CD8-positive, alpha-beta memory T cell (primary cell): ENCODE results near the gene AKR7A2. TPM values are rescaled to one million over a fixed set of nuclear protein-coding genes. Genes with fewer than 3 reads are reported as not detected.

ENCODE experiments used
- CTCF ChIA-PET: fragments of 350-600 bp; sonication (Branson Sonifier 250); formaldehyde crosslinking; loops from one replicate; lab custom pipeline; 2021; ENCODE audit warnings: antibody characterized with exemption; lab: Charles Lee
- POLR2A ChIA-PET: fragments of 350-600 bp; sonication (Branson Sonifier 250); formaldehyde crosslinking; loops from one replicate; lab custom pipeline; 2021; ENCODE audit warnings: antibody characterized with exemption; lab: Charles Lee
- DNase-seq, 5 donors: peaks; one replicate each; pipeline versions ENCODE4 v3.0.0 to v3.0.0-alpha.2; 2020 to 2022; ENCODE audit warnings: mixed read lengths in 1 of 5
- H3K27ac ChIP-seq: one replicate; pipeline ENCODE4 v1.7.0; 2013; ENCODE audit warnings: low read depth, mild to moderate bottlenecking, low read length, moderate library complexity
- H3K27me3 ChIP-seq: 2 replicates; pipeline ENCODE4 v1.7.0; 2013; ENCODE audit warnings: low read length, mild to moderate bottlenecking; ENCODE audit not compliant: insufficient read depth, poor library complexity, severe bottlenecking
- H3K36me3 ChIP-seq: 2 replicates; pipeline ENCODE4 v1.7.0; 2013; ENCODE audit warnings: mild to moderate bottlenecking, low read length, moderate library complexity; ENCODE audit not compliant: insufficient read depth
- H3K4me1 ChIP-seq: 2 replicates; pipeline ENCODE4 v1.7.0; 2013; ENCODE audit warnings: mild to moderate bottlenecking, low read length, moderate library complexity; ENCODE audit not compliant: insufficient read depth
- H3K4me3 ChIP-seq: 2 replicates; pipeline ENCODE4 v1.7.0; 2013; ENCODE audit warnings: mild to moderate bottlenecking, low read length
- H3K9me3 ChIP-seq: 2 replicates; pipeline ENCODE4 v1.7.0; 2013; ENCODE audit warnings: mild to moderate bottlenecking, low read length
- H3K27ac Mint-ChIP-seq, 8 donors: one replicate each; pipeline ENCODE4 v1.8.0; 2020 to 2021; ENCODE audit warnings: mixed read lengths in 8 of 8, mild to moderate bottlenecking in 6 of 8, inconsistent platforms in 3 of 8, moderate library complexity in 3 of 8
- H3K27me3 Mint-ChIP-seq, 2 donors: one replicate each; pipeline ENCODE4 v1.8.0; 2020 to 2021; ENCODE audit warnings: mixed read lengths in 2 of 2, mild to moderate bottlenecking in 1 of 2, moderate library complexity in 1 of 2
- H3K36me3 Mint-ChIP-seq, 3 donors: one replicate each; pipeline ENCODE4 v1.8.0; 2020 to 2021; ENCODE audit warnings: mixed read lengths in 3 of 3, inconsistent platforms in 1 of 3, mild to moderate bottlenecking in 1 of 3
- H3K4me1 Mint-ChIP-seq, 3 donors: one replicate each; pipeline ENCODE4 v1.8.0; 2020 to 2021; ENCODE audit warnings: mixed read lengths in 3 of 3, inconsistent platforms in 1 of 3, mild to moderate bottlenecking in 1 of 3
- H3K4me3 Mint-ChIP-seq, 7 donors: one replicate each; pipeline ENCODE4 v1.8.0; 2020 to 2021; ENCODE audit warnings: mixed read lengths in 7 of 7, mild to moderate bottlenecking in 6 of 7, moderate library complexity in 4 of 7, inconsistent platforms in 2 of 7
- H3K9me3 Mint-ChIP-seq, 5 donors: one replicate each; pipeline ENCODE4 v1.8.0; 2020 to 2022; ENCODE audit warnings: mixed read lengths in 5 of 5, mild to moderate bottlenecking in 3 of 5, moderate library complexity in 2 of 5, inconsistent platforms in 1 of 5
- polyA plus RNA-seq: library from polyadenylated mRNA; unstranded; fragments of 300-500 nt; fragmentation: Illumina TruSeq; gene quantifications from one replicate; pipeline ENCODE4 v1.2.3, GENCODE V29; 2021
- total RNA-seq, 2 experiments: library from RNA; stranded (reverse); gene quantifications; one replicate each; pipeline ENCODE4 v1.2.3, GENCODE V29; 2021

AKR7A2 gene
- total and polyA plus RNA-seq, 3 experiments from 2014 or later = 36.4 to 102 (median 38.3) TPM

DNA sequence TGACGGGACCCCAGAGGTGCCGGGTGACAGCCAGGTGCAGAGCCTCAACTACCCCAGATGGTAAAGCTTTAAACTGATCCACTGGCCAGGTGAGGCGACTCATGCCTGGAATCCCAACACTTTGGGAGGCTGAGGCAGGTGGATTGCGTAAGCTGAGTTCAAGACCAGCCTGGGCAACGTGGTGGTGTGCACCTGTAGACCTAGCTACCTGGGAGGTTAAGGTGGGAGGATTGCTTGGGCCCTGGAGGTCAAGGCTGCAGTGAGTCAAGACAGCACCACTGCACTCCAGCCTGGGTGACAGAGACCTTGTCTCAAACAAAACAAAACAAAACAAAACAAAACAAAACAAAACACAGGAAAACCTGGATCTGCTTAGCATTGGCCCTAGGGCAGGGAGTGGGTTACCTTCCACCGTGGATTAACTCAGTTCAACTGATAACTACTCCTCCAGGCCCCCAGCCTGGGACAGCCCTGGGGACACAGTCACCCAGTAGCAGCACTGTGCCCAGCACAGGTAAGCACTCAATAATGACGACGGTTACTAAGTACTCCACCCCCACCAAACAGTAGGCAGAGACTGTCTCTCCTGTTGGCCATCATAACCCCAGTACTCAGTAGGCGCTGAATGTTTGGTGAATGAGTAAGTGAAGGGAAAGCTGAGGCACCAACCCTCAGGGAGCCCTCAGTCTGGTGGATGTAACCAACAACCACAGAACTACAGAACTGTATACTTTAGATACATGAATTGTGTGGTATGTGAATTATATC is 21.8 kb upstream of the AKR7A2 start:
- POLR2A ChIA-PET = no interaction called here
- Histone ChIP-seq H3K27ac (no peak overlapping the region), H3K4me1 (no peaks in the 10 kb centered on the region), H3K27me3 (no peaks in the 10 kb centered on the region), H3K9me3 (no peaks in the 10 kb centered on the region), H3K4me3 (no peak overlapping the region), H3K36me3 (no peaks in the 10 kb centered on the region)
- no peaks in the 10 kb centered on the region for H3K9me3 Mint-ChIP-seq
- CTCF ChIA-PET = no interaction called here
- peak overlapping the region in 2 of 8 donors; percentile 56 to 81 for H3K27ac Mint-ChIP-seq
- peaks cover 0 to 1% (median 0%) of the 10 kb centered on the region in 3 donors for H3K4me1 Mint-ChIP-seq
- DNase-seq = no peak
- H3K27me3 Mint-ChIP-seq = no peaks in the 10 kb centered on the region
- no peak overlapping the region for H3K4me3 Mint-ChIP-seq
- peaks cover 0 to 15% (median 2%) of the 10 kb centered on the region in 3 donors for H3K36me3 Mint-ChIP-seq

DNA sequence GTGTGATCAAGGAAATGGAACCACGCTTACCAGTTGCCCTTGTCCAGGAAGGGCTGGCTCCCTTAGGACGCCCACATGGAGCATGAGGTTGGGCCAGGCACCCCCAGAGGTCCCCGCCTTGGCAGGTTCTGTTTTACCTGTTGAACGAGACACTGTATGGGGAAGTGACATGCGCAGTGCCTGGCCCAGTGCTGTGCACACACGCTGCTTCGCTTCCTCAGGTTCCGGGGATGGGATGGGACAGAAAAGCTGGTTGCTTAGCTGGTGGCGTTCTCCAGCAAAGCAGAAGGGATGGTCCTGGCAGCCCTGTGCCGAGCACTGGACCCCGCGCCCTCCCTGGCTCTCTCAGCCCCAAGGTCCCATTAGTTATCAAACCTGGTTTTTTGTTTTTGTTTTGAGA is 20.9 kb upstream of the AKR7A2 start:
- peak overlapping the region in 2 of 8 donors; percentile 21 to 56 for H3K27ac Mint-ChIP-seq
- H3K27me3 Mint-ChIP-seq = no peaks in the 10 kb centered on the region
- no peaks in the 10 kb centered on the region for H3K4me1 ChIP-seq
- H3K4me1 Mint-ChIP-seq = peaks cover 0 to 1% (median 0%) of the 10 kb centered on the region in 3 donors
- no peak overlapping the region for H3K4me3 Mint-ChIP-seq
- POLR2A ChIA-PET = no interaction called here
- H3K9me3 ChIP-seq = no peaks in the 10 kb centered on the region
- no peaks in the 10 kb centered on the region for H3K9me3 Mint-ChIP-seq
- no peak for DNase-seq
- H3K27ac ChIP-seq = no peak overlapping the region
- H3K4me3 ChIP-seq = no peak overlapping the region
- H3K36me3 ChIP-seq = no peaks in the 10 kb centered on the region
- H3K36me3 Mint-ChIP-seq = peaks cover 0 to 10% (median 2%) of the 10 kb centered on the region in 3 donors
- no peaks in the 10 kb centered on the region for H3K27me3 ChIP-seq
- CTCF ChIA-PET = no interaction called here

DNA sequence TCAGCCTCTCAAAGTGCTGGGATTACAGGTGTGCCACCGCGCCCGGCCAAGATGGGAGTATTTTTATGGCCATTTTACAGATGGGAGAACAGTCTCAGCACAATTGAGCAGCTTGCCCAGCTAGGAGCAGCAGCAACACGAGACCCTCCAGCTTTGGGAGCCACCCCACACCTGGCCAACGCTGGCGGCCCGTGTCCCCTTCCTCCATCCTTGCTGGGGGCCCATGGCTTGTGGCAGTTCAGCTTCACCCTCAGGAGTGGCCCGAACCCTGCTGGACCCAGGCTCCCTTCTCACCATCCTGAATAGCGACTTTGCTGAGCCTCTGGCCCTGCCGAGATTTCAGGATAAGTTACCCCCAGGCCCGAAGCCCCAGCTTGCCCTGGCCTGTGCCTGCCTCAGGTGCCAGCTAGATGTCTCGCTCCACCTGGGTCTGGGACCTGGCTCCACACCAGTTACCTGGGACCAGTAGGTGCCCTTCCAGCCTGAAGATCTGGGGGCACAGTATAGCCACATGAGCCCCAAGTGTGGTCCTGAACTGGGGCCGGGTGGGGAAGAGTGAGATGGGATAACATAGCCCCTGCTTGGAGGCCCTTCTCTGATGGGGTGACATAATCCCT is 19.4 kb upstream of the AKR7A2 start:
- Mint-ChIP-seq H3K27me3 (peaks cover 0 to 3% of the 10 kb centered on the region in 2 donors), H3K4me1 (peaks cover 0 to 1% (median 0%) of the 10 kb centered on the region in 3 donors), H3K9me3 (no peaks in the 10 kb centered on the region), H3K27ac (no peak overlapping the region), H3K4me3 (no peak overlapping the region), H3K36me3 (peaks cover 0 to 10% (median 4%) of the 10 kb centered on the region in 3 donors)
- POLR2A ChIA-PET = no interaction called here
- H3K36me3 ChIP-seq = no peaks in the 10 kb centered on the region
- CTCF ChIA-PET = no interaction called here
- H3K27ac ChIP-seq = no peak overlapping the region
- no peaks in the 10 kb centered on the region for H3K27me3 ChIP-seq
- no peaks in the 10 kb centered on the region for H3K4me1 ChIP-seq
- H3K9me3 ChIP-seq = no peaks in the 10 kb centered on the region
- no peak overlapping the region for H3K4me3 ChIP-seq
- no peak for DNase-seq

DNA sequence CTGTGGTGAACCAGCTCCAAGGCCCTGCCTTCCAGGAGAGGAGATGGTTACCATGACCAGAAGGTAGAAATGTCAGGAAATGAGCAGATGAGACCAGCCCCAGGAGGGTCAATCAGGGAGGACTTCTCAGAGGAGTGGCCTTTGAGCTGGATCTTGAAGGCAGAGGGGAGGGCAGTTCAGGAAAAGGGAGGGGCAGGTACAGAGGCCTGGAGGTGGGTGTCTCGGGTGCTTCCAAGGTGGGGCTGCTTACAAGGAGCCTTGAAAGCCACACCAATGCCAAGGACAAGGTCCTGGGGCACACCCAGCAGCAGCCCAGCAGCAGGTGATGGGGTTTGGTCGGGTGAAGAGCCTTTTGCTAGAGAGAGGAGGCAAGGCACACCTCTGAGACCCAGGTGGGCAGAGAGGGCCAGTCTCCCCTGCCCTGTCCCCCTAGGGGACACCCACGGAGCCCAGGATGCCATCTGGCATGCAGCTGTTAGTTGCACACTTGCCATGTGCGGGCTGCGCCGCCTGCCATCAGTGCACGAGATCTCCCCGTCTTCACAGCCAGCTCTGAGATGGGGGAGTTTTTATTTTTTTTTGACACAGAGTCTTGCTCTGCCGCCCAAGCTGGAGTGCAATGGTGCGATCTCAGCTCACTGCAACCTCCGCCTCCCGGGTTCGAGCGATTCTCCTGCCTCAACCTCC is 18.6 kb upstream of the AKR7A2 start:
- DNase-seq = no peak
- H3K27me3 Mint-ChIP-seq = peaks cover 0 to 3% of the 10 kb centered on the region in 2 donors
- ChIA-PET CTCF (interaction anchor here (0.9 kb wide), 1 partner anchor 14 kb away, joined by 3 read pairs; no protein-coding TSS in a partner anchor), POLR2A (no interaction called here)
- no peaks in the 10 kb centered on the region for H3K9me3 Mint-ChIP-seq
- Histone ChIP-seq H3K9me3 (no peaks in the 10 kb centered on the region), H3K4me1 (no peaks in the 10 kb centered on the region), H3K36me3 (no peaks in the 10 kb centered on the region), H3K27me3 (no peaks in the 10 kb centered on the region), H3K4me3 (no peak overlapping the region), H3K27ac (no peak overlapping the region)
- H3K27ac Mint-ChIP-seq = peak overlapping the region in 1 of 8 donors; percentile 63
- peaks cover 0 to 10% (median 4%) of the 10 kb centered on the region in 3 donors for H3K36me3 Mint-ChIP-seq
- H3K4me1 Mint-ChIP-seq = peaks cover 0 to 1% (median 0%) of the 10 kb centered on the region in 3 donors
- no peak overlapping the region for H3K4me3 Mint-ChIP-seq

DNA sequence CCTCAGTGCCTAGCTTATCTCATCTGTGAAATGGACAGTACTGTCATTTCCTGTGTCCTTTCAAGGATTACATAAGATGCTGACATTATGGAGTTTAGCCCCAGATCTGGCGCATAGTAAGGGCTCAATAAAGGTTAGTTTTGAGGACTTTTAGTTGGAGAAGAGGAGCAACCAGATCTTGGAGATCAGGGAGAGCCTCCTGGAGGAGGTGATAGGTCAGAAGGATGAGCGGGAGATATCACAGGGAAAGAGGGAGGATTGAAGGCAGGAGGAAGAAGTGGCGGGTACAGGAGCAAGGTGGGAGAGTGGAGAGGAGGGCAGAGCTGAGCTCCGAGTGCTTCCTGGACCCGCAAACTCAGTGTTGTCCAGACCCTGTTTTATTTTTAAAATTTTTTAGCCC is 17.7 kb upstream of the AKR7A2 start:
- H3K27ac Mint-ChIP-seq = peak overlapping the region in 2 of 8 donors; percentile 70 to 85
- Histone ChIP-seq H3K27ac (no peak overlapping the region), H3K27me3 (no peaks in the 10 kb centered on the region), H3K4me3 (no peak overlapping the region), H3K4me1 (no peaks in the 10 kb centered on the region), H3K9me3 (no peaks in the 10 kb centered on the region), H3K36me3 (no peaks in the 10 kb centered on the region)
- H3K36me3 Mint-ChIP-seq = peaks cover 0 to 16% (median 4%) of the 10 kb centered on the region in 3 donors
- no peaks in the 10 kb centered on the region for H3K9me3 Mint-ChIP-seq
- H3K27me3 Mint-ChIP-seq = peaks cover 0 to 3% of the 10 kb centered on the region in 2 donors
- POLR2A ChIA-PET = no interaction called here
- CTCF ChIA-PET = interaction anchor here (0.9 to 1.3 kb wide), 2 partner anchors 12 to 15 kb away, joined by 3 to 4 read pairs; no protein-coding TSS in a partner anchor
- peaks cover 0 to 1% (median 0%) of the 10 kb centered on the region in 3 donors for H3K4me1 Mint-ChIP-seq
- H3K4me3 Mint-ChIP-seq = no peak overlapping the region
- DNase-seq = no peak

DNA sequence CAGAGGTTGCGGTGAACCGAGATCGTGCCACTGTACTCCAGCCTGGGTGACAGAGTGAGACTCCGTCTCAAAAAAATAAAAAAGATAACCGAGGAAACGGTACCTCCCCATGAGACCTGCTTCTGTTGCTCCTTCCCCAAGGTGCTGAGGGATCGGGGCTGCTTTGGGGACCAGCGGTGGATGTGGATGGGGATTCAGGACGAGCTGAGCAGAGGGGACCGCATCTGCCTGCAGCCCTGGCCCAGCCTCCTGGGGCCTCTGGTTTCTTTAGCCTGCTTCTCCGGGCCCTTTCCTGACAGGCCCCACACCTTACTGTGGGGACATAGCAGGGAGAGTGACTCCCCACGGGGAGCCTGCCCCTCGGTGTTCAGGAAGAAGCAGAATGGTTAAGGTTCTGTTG is 17.2 kb upstream of the AKR7A2 start:
- Mint-ChIP-seq H3K4me1 (peaks cover 0 to 1% (median 0%) of the 10 kb centered on the region in 3 donors), H3K27ac (no peak overlapping the region), H3K9me3 (no peaks in the 10 kb centered on the region), H3K4me3 (no peak overlapping the region), H3K36me3 (peaks cover 0 to 16% (median 4%) of the 10 kb centered on the region in 3 donors), H3K27me3 (peaks cover 0 to 3% of the 10 kb centered on the region in 2 donors)
- H3K36me3 ChIP-seq = no peaks in the 10 kb centered on the region
- H3K4me3 ChIP-seq = no peak overlapping the region
- POLR2A ChIA-PET = no interaction called here
- no peaks in the 10 kb centered on the region for H3K27me3 ChIP-seq
- H3K4me1 ChIP-seq = no peaks in the 10 kb centered on the region
- H3K27ac ChIP-seq = no peak overlapping the region
- no peaks in the 10 kb centered on the region for H3K9me3 ChIP-seq
- CTCF ChIA-PET = interaction anchor here (1.3 kb wide), 1 partner anchor 13 kb away, joined by 4 read pairs; no protein-coding TSS in a partner anchor
- DNase-seq = no peak

DNA sequence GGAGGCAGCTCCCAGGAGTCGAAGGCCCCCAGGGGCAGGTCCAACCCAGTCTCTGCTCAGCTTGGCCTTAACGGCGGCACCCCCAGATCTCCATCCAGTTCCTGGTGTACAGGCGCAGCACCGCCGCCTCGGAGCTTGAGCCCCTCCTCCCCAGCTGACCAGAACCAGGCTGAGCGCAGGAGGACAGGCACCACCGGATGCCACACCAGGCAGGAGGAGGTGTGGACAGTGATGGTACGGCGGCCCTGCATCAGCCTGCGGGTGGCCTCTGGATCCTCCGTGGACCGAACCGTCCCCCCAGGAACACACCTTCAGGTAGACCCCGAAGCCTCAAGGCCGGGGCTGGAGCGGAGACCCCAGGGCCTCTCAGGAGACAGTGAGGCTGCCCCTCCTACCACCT is 16.5 kb upstream of the AKR7A2 start:
- Mint-ChIP-seq H3K4me1 (peaks cover 0 to 1% (median 0%) of the 10 kb centered on the region in 3 donors), H3K9me3 (no peaks in the 10 kb centered on the region), H3K27ac (no peak overlapping the region), H3K4me3 (no peak overlapping the region), H3K27me3 (peaks cover 0 to 3% of the 10 kb centered on the region in 2 donors), H3K36me3 (peaks cover 0 to 18% (median 4%) of the 10 kb centered on the region in 3 donors)
- Histone ChIP-seq H3K9me3 (no peaks in the 10 kb centered on the region), H3K4me1 (no peaks in the 10 kb centered on the region), H3K27ac (no peak overlapping the region), H3K27me3 (no peaks in the 10 kb centered on the region), H3K4me3 (no peak overlapping the region), H3K36me3 (no peaks in the 10 kb centered on the region)
- ChIA-PET POLR2A (no interaction called here), CTCF (interaction anchor here (1.3 kb wide), 1 partner anchor 14 kb away, joined by 4 read pairs; no protein-coding TSS in a partner anchor)
- DNase-seq = no peak
